GM10248 (cell line): ENCODE results near the gene PSMG3.

Experiments
- CTCF ChIA-PET: fragments of 300-600 bp; sonication (Branson Sonifier 250); formaldehyde crosslinking; extraction: SDS; loops from one replicate; lab custom pipeline; 2021; ENCODE audit warnings: antibody characterized with exemption; lab: Yijun Ruan, JAX
- POLR2A ChIA-PET: fragments of 350-650 bp; sonication (Branson Sonifier 250); formaldehyde crosslinking; extraction: SDS; loops from one replicate; lab custom pipeline; 2020; ENCODE audit warnings: antibody characterized with exemption; lab: Yijun Ruan, JAX
- DNase-seq: peaks from one replicate; pipeline ENCODE4 v3.0.0; 2012; ENCODE audit errors: extremely low spot score
- CTCF ChIP-seq: IDR thresholded peaks from 2 replicates; pipeline ENCODE4 v1.5.1; 2012; ENCODE audit warnings: mild to moderate bottlenecking, low read depth; ENCODE audit errors: extremely low read depth, missing control alignments, control extremely low read depth

PSMG3 gene

GRCh38 chr7:1610013-1610677 lies 40.3 kb upstream of the PSMG3 start:
- POLR2A ChIA-PET: no interaction called here
- CTCF ChIA-PET: interaction anchor here (1.2 kb wide), 1 partner anchor 31 kb away, joined by 3 read pairs; no protein-coding TSS in a partner anchor
- no peak for DNase-seq
- no peak for TF ChIP-seq CTCF

GRCh38 chr7:1609023-1609422 lies 39.2 kb upstream of the PSMG3 start:
- ChIA-PET POLR2A (no interaction called here), CTCF (interaction anchor here (1.1 to 1.2 kb wide), 2 partner anchors 30 to 134 kb away, joined by 3 read pairs; no protein-coding TSS in a partner anchor)
- DNase-seq: no peak
- no peak for TF ChIP-seq CTCF

GRCh38 chr7:1608318-1608717 lies 38.5 kb upstream of the PSMG3 start:
- no peak for TF ChIP-seq CTCF
- CTCF ChIA-PET: interaction anchor here (1.1 to 1.2 kb wide), 2 partner anchors 29 to 134 kb away, joined by 3 read pairs; no protein-coding TSS in a partner anchor
- no peak for DNase-seq
- POLR2A ChIA-PET: no interaction called here

- no peak for DNase-seq
- no peak for TF ChIP-seq CTCF
- ChIA-PET POLR2A (no interaction called here), CTCF (interaction anchor here (1.2 kb wide), 1 partner anchor 133 kb away, joined by 3 read pairs; no protein-coding TSS in a partner anchor)
Measured at GRCh38 chr7:1607696-1608095, 37.9 kb upstream of the PSMG3 start.

GRCh38 chr7:1607001-1607400 lies 37.2 kb upstream of the PSMG3 start:
- ChIA-PET POLR2A (no interaction called here), CTCF (no interaction called here)
- DNase-seq: no peak
- TF ChIP-seq CTCF: no peak

GRCh38 chr7:1604383-1604782 lies 34.6 kb upstream of the PSMG3 start:
- no peak for TF ChIP-seq CTCF
- ChIA-PET CTCF (no interaction called here), POLR2A (no interaction called here)
- DNase-seq: no peak
